Esophagus muscularis mucosa (tissue), 4 donors: ENCODE measurements around the gene LIN7B. TPM values are rescaled to one million over a fixed set of nuclear protein-coding genes. Genes with fewer than 3 reads are reported as not detected.

ENCODE experiments used
- DNase-seq: peaks from one replicate; pipeline ENCODE4 v3.0.0-alpha.2; 2017; ENCODE audit errors: extremely low spot score
- H3K27ac ChIP-seq, 4 donors: fragments of 200-600 bp; sonication (generic); replicated peaks in 1 of 4; 1 replicate in 3 of 4; 2 replicates in 1 of 4; pipeline ENCODE4 v1.5.1; 2016 to 2019; ENCODE audit warnings: mild to moderate bottlenecking in 1 of 4
- H3K27me3 ChIP-seq, 4 donors: fragments of 200-600 bp; sonication (generic); one replicate each; pipeline versions ENCODE4 v1.5.1 to v1.6.0; 2016 to 2019
- H3K36me3 ChIP-seq, 4 donors: fragments of 200-600 bp; sonication (generic); one replicate each; pipeline ENCODE4 v1.5.1; 2016 to 2019
- H3K4me1 ChIP-seq, 4 donors: fragments of 200-600 bp; sonication (generic); one replicate each; pipeline ENCODE4 v1.5.1; 2016 to 2019
- H3K4me3 ChIP-seq, 4 donors: fragments of 200-600 bp; sonication (generic); 1 replicate in 2 of 4; 2 replicates in 2 of 4; pipeline ENCODE4 v1.5.1; 2016 to 2019; ENCODE audit warnings: mild to moderate bottlenecking in 4 of 4, moderate library complexity in 1 of 4
- H3K9me3 ChIP-seq, 4 donors: fragments of 200-600 bp; sonication (generic); 1 replicate in 3 of 4; 2 replicates in 1 of 4; pipeline ENCODE4 v1.5.1; 2016 to 2019
- EP300 ChIP-seq: sonication (generic); formaldehyde crosslinking; IDR thresholded peaks from one replicate; pipeline ENCODE4 v1.6.1; 2017; ENCODE audit warnings: antibody characterized with exemption
- POLR2A ChIP-seq: fragments of 450-650 bp; IDR thresholded peaks from one replicate; pipeline ENCODE4 v1.6.1; 2017; ENCODE audit warnings: antibody characterized with exemption, moderate library complexity, mild to moderate bottlenecking, low read depth
- POLR2AphosphoS5 ChIP-seq, 2 donors: sonication (generic); formaldehyde crosslinking; IDR thresholded peaks; one replicate each; pipeline ENCODE4 v1.6.1; 2017; ENCODE audit warnings: antibody characterized with exemption in 2 of 2
- WGBS: methylation state at CpG from one replicate; pipeline ENCODE4 v1.1.5; 2018; 5-methylcytosine and 5-hydroxymethylcytosine counted together
- intact Hi-C: fragments of 100-400 bp; cut with DNase I; formaldehyde crosslinking; loops from one replicate; pipeline ENCODE4 v1.15.1; 2023
- total RNA-seq, 4 donors: library from RNA; depleted of rRNA; stranded (reverse); fragments of >200 nt; gene quantifications; one replicate each; pipeline versions ENCODE4 v1.1.0 to v1.2.1, GENCODE V29; 2016
- TF ChIP-seq, protein P1 (sequence below), 3 experiments: fragments of 200-600 bp in 2 of 3; fragments of 450-650 bp in 1 of 3; sonication (generic) in 2 of 3; IDR thresholded peaks; one replicate each; pipeline ENCODE4 v1.5.1; 2017 to 2019; ENCODE audit warnings: antibody characterized with exemption in 3 of 3, mild to moderate bottlenecking in 2 of 3, moderate library complexity in 1 of 3

LIN7B gene
- total RNA-seq, 4 donors from 2014 or later: 7.5 to 21.4 (median 15.5) TPM

DNA sequence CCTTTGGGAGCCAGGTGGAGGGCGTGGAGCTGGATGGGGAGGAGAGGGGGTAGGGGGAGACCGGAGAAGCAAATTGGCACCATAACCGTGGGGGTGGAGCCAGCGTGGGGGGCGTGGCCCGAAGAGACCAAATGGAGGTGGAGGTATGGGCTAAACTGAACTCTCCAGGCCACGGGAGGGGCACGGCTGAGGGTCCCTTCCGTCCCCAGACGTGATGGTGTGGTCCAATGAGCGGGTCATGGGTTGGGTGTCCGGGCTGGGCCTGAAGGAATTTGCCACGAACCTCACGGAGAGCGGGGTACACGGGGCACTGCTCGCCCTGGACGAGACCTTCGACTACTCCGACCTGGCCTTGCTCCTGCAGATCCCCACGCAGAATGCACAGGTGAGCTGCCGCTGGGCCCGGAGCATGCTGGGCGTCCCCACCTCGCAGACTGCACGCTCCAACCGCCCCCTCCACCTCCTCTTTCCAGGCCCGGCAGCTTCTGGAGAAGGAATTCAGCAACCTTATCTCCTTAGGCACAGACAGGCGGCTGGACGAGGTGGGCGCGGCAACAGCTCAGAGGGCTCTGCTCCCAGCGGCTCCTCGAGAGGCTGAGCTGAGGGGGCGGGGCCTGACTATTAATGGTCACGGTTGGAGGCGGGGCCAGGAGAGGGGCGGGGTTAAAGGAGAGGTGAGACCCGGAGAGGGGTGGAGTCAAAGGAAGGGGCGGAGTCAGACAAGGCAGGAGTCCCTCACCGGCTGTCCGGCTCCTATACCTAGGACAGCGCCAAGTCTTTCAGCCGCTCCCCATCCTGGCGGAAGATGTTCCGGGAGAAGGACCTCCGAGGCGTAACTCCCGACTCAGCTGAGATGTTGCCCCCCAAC lies 34.8 kb downstream of the LIN7B start:
- intact Hi-C loops: loop anchor here (5.0 kb wide), 2 partner anchors 37 to 52 kb away; partner anchors contain the start of gene LIN7B
- 4% methylated on average over 22 of the region's 49 CpGs for WGBS
- no peaks in the 10 kb centered on the region for H3K36me3 ChIP-seq
- H3K4me3 ChIP-seq: peak overlapping the region; percentile 65 to 88 (median 70)
- peak; percentile 99 for DNase-seq
- H3K9me3 ChIP-seq: no peaks in the 10 kb centered on the region
- H3K27ac ChIP-seq: peak overlapping the region; percentile 80 to 87 (median 87)
- peaks cover 33 to 56% (median 53%) of the 10 kb centered on the region in 4 donors for H3K4me1 ChIP-seq
- no peaks in the 10 kb centered on the region for H3K27me3 ChIP-seq
- TF ChIP-seq EP300 (no peak), POLR2A (peak; percentile 4), POLR2AphosphoS5 (IDR thresholded peaks at IDR 0.05) (peak; percentile 72 to 80)
- TF ChIP-seq, protein P1, sequence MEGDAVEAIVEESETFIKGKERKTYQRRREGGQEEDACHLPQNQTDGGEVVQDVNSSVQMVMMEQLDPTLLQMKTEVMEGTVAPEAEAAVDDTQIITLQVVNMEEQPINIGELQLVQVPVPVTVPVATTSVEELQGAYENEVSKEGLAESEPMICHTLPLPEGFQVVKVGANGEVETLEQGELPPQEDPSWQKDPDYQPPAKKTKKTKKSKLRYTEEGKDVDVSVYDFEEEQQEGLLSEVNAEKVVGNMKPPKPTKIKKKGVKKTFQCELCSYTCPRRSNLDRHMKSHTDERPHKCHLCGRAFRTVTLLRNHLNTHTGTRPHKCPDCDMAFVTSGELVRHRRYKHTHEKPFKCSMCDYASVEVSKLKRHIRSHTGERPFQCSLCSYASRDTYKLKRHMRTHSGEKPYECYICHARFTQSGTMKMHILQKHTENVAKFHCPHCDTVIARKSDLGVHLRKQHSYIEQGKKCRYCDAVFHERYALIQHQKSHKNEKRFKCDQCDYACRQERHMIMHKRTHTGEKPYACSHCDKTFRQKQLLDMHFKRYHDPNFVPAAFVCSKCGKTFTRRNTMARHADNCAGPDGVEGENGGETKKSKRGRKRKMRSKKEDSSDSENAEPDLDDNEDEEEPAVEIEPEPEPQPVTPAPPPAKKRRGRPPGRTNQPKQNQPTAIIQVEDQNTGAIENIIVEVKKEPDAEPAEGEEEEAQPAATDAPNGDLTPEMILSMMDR (IDR thresholded peaks at IDR 0.05): no peak

DNA sequence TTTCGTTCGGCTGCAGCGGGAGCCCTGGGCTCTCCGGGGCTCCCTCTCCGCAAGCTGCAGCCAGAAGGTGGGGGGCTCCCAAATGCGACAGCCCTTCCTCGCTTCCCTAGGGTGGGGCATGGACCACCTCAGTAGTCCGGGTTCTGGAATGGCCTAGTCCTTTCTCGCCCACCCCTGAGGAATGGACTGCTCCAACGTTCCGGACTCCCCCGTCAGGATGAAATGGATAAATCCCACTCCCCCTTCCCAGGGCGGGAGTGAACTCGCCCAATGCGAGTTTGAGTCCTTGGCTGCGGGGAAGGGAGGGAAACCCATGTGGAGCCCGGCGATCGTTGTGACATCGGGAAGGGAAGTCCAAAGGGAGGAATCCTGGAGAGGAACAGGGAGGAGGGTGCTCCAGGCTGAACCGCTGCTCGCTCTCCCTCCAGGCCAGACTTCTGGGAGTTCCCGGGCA lies 35.5 kb downstream of the LIN7B start:
- H3K9me3 ChIP-seq: no peaks in the 10 kb centered on the region
- peak overlapping the region; percentile 80 to 87 (median 87) for H3K27ac ChIP-seq
- no peak for DNase-seq
- no peaks in the 10 kb centered on the region for H3K36me3 ChIP-seq
- 2% methylated on average over 16 of the region's 23 CpGs for WGBS
- peaks cover 33 to 56% (median 53%) of the 10 kb centered on the region in 4 donors for H3K4me1 ChIP-seq
- TF ChIP-seq EP300: no peak
- TF ChIP-seq, protein P1 (IDR thresholded peaks at IDR 0.05): no peak
- no peak for TF ChIP-seq POLR2AphosphoS5 (IDR thresholded peaks at IDR 0.05)
- no peak for TF ChIP-seq POLR2A
- intact Hi-C loops: loop anchor here (5.0 kb wide), 3 partner anchors 37 to 52 kb away; partner anchors contain the start of gene LIN7B
- H3K27me3 ChIP-seq: no peaks in the 10 kb centered on the region
- peak overlapping the region; percentile 65 to 88 (median 70) for H3K4me3 ChIP-seq

DNA sequence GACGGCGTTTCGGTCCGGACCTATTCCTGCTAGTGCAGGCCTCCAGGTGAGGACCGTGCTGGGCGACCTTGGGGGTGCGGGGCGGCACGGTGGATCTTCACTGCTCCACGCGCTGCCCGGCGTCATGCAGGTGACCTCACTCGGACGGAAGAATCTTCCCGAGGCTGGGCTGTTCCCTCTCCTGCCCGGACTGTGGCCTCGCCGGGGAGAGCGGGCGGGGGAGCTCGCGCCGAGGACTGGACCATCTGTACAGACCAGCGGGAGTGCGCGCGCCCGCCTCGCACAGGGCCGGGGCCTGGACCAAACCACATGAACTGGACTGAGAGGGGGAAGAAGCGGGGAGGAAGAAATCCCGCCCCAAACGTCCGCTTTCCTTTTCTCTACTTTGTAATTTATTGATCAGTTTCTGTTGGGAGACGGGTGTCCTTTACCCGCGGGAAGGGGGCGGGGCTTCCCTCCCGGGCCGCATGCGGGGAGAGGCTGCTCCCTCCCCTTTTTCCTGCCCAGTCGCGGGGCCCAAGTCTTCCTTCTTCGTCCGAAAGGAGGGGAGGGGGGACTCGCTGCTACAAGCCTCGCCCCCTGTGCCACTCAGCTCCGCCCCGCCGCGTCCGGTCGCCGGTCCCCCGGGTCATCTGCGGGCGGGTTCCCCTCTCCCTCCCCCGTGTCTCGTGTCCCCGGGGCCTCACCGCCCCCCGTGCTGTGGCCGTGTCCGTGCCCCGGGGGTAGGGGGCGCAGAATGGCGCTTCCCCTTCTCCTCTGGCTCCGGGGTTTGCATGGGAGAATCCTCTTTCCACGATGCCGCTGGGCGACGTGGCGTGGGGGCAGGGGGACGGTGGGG lies 36.2 kb downstream of the LIN7B start:
- H3K4me3 ChIP-seq: peak overlapping the region; percentile 65 to 88 (median 70)
- intact Hi-C loops: loop anchor here (5.0 kb wide), 1 partner anchor 47 kb away; no protein-coding TSS in a partner anchor
- 2% methylated on average over 39 of the region's 75 CpGs for WGBS
- no peak for DNase-seq
- no peaks in the 10 kb centered on the region for H3K36me3 ChIP-seq
- TF ChIP-seq, protein P1 (IDR thresholded peaks at IDR 0.05): peak in 1 of 3 experiments; percentile 18
- TF ChIP-seq POLR2A (no peak), POLR2AphosphoS5 (IDR thresholded peaks at IDR 0.05) (peak; percentile 14 to 71), EP300 (no peak)
- H3K4me1 ChIP-seq: peaks cover 33 to 52% (median 51%) of the 10 kb centered on the region in 4 donors
- no peaks in the 10 kb centered on the region for H3K27me3 ChIP-seq
- H3K27ac ChIP-seq: peak overlapping the region; percentile 80 to 87 (median 87)
- no peaks in the 10 kb centered on the region for H3K9me3 ChIP-seq

DNA sequence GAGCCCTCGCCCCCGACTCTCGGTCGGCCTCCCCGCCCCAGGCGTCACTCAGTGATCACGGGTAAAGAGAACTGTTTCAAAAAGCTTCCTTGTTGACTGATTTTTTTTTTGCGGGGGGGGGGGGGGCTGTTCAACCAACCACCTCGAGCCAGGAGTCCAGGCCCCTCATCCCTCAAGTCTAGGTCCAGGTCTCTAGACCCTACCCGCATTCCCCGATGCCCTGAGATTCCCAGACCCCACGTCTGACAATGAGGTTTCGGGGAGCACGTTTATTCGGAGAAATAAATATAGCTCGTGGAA lies 36.7 kb downstream of the LIN7B start:
- DNase-seq: no peak
- 11% methylated on average over 12 of the region's 16 CpGs for WGBS
- H3K4me3 ChIP-seq: peak overlapping the region; percentile 65 to 88 (median 70)
- intact Hi-C loops: loop anchor here (5.0 kb wide), 1 partner anchor 46 kb away; no protein-coding TSS in a partner anchor
- peak overlapping the region; percentile 80 to 87 (median 87) for H3K27ac ChIP-seq
- no peaks in the 10 kb centered on the region for H3K9me3 ChIP-seq
- H3K36me3 ChIP-seq: no peaks in the 10 kb centered on the region
- no peaks in the 10 kb centered on the region for H3K27me3 ChIP-seq
- TF ChIP-seq POLR2A: no peak
- TF ChIP-seq EP300: no peak
- no peak for TF ChIP-seq POLR2AphosphoS5 (IDR thresholded peaks at IDR 0.05)
- TF ChIP-seq, protein P1 (IDR thresholded peaks at IDR 0.05): no peak
- H3K4me1 ChIP-seq: peaks cover 27 to 46% (median 45%) of the 10 kb centered on the region in 4 donors
